ENCODE measurements around the gene BAAT.

GRCh38 chr9:101360647-101361046, 24.2 kb downstream of the BAAT start:
- TF ChIP-seq POLR2AphosphoS5 (IDR thresholded peaks at IDR 0.05; ENCODE audit: low read depth, low read length) = no peak
- no peak for TF ChIP-seq SPI1 (IDR thresholded peaks at IDR 0.05; ENCODE audit: low read depth, low read length)
- no peak for TF ChIP-seq POLR2A (IDR thresholded peaks at IDR 0.05; ENCODE audit: low read depth, low read length)
- no peak for TF ChIP-seq TAF1 (IDR thresholded peaks at IDR 0.05; ENCODE audit: low read depth, low read length)
